ENCODE data around the gene CD37. TPM values are rescaled to one million over a fixed set of nuclear protein-coding genes. Genes with fewer than 3 reads are reported as not detected.
A peak's percentile ranks its signal among the peaks of the same experiment; 100 is the strongest.

The CD37 gene
- total RNA-seq, 1 donor: not detected

DNA sequence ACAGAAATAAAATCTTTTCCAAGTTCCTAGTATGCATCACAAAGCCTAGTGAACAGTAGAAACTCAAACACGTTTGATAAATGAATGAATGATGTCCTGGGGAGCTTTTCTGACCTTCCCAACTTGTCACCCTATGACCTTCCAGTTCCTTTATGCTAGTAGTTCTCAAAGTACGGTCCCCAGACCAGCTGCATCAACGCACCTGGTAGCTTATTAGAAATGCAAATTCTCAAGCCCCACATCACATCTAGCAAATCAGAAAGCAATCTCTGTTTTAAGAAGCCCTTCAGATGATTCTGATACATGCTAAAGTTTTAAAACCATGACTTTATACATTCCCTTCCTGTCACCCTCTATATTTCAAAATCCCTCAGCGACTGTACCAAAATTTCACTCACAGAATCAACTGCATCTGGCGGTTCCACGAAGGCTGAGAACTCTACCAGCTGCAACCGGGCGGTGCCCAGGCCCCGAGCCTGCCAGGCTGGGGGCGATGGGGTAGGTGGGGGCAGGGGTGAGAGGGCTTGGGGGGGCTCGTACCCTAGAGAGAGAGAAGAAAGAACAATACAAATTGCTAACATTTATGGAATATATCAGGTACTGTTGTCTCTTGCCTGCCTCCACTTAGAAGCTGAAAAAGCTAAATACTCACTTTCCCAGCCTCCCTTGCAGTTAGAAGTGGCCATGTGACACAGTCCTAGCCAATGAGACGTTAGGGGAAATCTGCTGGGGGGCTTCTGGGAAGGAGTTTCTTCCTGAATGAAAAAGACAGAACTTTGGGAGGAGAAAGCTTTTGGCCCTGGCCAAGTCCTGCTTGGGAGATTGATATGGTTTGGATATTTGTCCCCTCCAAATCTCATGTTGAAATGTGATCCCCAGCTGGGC, 13.3 kb downstream of the CD37 start:
- TF ChIP-seq, protein P1, sequence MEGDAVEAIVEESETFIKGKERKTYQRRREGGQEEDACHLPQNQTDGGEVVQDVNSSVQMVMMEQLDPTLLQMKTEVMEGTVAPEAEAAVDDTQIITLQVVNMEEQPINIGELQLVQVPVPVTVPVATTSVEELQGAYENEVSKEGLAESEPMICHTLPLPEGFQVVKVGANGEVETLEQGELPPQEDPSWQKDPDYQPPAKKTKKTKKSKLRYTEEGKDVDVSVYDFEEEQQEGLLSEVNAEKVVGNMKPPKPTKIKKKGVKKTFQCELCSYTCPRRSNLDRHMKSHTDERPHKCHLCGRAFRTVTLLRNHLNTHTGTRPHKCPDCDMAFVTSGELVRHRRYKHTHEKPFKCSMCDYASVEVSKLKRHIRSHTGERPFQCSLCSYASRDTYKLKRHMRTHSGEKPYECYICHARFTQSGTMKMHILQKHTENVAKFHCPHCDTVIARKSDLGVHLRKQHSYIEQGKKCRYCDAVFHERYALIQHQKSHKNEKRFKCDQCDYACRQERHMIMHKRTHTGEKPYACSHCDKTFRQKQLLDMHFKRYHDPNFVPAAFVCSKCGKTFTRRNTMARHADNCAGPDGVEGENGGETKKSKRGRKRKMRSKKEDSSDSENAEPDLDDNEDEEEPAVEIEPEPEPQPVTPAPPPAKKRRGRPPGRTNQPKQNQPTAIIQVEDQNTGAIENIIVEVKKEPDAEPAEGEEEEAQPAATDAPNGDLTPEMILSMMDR (IDR thresholded peaks at IDR 0.05; ENCODE audit: insufficient read depth, low read depth, low read length): no peak
- no peak overlapping the region for H3K4me3 ChIP-seq (ENCODE audit: low read depth, low read length)
- DNase-seq (ENCODE audit: low read depth): no peak

GRCh38 chr19:49349567-49349966, 14.4 kb downstream of the CD37 start:
- TF ChIP-seq, protein P1 (IDR thresholded peaks at IDR 0.05; ENCODE audit: insufficient read depth, low read depth, low read length): no peak
- no peak for DNase-seq (ENCODE audit: low read depth)
- no peak overlapping the region for H3K4me3 ChIP-seq (ENCODE audit: low read depth, low read length)

GRCh38 chr19:49355909-49356353, 20.7 kb downstream of the CD37 start:
- no peak for DNase-seq (ENCODE audit: low read depth)
- H3K4me3 ChIP-seq (ENCODE audit: low read depth, low read length): no peak overlapping the region
- TF ChIP-seq, protein P1 (IDR thresholded peaks at IDR 0.05; ENCODE audit: insufficient read depth, low read depth, low read length): no peak

DNA sequence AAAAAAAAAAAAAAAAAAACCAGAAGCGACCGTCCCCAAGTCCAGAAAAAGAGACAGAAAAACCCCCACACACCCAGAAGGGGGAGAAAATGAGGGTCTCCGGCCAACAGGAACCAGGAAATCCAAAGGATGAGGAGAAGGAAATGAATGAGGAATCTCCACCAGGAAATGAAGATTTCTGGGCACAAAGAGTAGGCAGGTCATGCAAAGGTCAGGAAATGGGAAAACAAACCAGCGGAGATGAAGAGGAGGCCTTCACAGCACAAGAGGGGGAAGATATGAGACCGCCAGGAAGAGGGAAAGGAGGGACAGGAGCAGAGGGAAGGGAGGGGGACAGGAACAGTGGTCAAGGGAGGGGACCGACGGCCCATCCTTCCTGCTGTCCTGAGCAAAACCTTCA, 21.2 kb downstream of the CD37 start:
- TF ChIP-seq, protein P1 (IDR thresholded peaks at IDR 0.05; ENCODE audit: insufficient read depth, low read depth, low read length): no peak
- no peak overlapping the region for H3K4me3 ChIP-seq (ENCODE audit: low read depth, low read length)
- DNase-seq (ENCODE audit: low read depth): no peak

- DNase-seq (ENCODE audit: low read depth): no peak
- TF ChIP-seq, protein P1 (IDR thresholded peaks at IDR 0.05; ENCODE audit: insufficient read depth, low read depth, low read length): no peak
- H3K4me3 ChIP-seq (ENCODE audit: low read depth, low read length): no peak overlapping the region
Observed at GRCh38 chr19:49357186-49357585, 22.0 kb downstream of the CD37 start.

DNA sequence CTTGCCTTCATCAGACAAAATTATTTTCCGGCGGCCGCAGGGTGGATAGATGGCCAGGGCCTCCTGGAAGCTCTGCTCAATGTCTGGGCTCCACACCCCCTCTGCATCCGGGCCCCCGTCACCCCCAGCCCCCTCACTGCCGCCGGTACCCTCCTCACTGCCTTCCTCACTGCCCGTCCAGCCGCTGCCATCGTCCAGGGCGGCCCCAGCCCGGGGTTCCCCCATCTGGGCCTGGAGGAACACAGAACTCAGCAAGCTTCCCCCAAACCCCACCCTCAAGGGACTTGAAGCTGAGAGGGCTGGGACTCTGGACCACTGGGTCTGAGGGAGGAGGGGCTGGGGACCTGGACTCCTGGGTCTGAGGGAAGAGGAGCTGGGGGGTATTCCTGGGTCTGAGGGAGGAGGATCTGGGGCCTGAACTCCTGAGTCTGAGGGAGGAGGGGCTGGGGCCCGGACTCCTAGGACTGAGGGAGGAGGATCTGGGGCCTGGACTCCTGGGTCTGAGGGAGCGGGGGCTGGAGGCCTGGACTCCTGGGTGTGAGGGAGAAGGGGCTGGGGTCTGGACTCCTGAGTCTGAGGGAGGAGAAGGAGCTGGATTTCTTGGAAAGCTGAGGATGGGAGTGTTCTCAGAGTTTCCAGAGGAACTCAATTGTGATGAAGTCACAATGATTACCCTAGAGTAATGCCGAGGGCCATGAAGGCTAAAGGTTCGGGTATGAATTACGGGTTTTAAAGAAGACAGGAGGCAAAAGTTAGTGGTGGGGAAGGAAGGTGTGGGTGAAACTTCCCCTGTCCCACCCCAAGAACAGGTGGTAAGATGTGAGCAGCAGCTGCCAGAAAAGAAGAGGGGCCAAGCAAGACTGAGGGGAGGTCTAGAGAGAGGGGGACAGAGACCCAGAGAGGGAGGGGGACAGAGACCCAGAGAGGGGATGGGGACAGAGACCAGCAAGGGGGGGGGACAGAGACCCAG, 24.9 kb downstream of the CD37 start:
- peak overlapping the region; percentile 96 for H3K4me3 ChIP-seq (ENCODE audit: low read depth, low read length)
- DNase-seq (ENCODE audit: low read depth): no peak
- TF ChIP-seq, protein P1 (IDR thresholded peaks at IDR 0.05; ENCODE audit: insufficient read depth, low read depth, low read length): no peak
